GM19239 (cell line): ENCODE results near the gene MAP3K21.
A peak's percentile ranks its signal among the peaks of the same experiment; 100 is the strongest.

ENCODE experiments used
- DNase-seq: peaks from one replicate; pipeline ENCODE4 v3.0.0; 2011; ENCODE audit warnings: low spot score; ENCODE audit not compliant: insufficient read length
- FAIRE-seq: peaks from 2 replicates; lab custom pipeline; 2011; peaks lifted over from hg19 to GRCh38; lab: Jason Lieb, UNC

MAP3K21 gene

DNA sequence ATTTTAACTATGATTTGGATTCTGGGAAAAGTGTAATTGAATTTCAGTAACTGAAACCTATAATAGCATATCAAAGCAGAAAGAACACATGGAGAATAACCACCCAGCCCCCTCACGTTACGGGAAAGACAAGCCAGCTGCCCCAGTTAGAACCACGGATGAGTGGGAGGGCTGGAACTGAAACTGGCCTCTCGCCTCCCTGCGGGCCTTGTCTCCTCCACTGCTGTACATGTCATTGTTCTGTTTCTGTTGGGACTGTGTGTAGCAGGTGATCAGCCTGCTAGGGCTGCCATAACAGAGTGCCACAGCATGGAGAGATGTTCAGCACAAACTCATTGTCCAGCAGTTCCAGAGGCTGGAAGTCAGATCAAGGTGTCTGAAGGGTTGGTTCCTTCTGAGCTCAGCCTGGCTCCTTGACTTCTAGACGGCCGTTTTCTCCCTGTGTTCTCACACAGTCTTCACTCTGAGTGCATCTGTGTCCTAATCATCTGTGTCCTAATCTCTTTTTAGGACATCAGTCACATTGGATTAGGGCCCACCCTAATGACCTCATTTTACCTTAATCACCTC, 52.4 kb downstream of the MAP3K21 start:
- FAIRE-seq, result no peak
- no peak for DNase-seq

DNA sequence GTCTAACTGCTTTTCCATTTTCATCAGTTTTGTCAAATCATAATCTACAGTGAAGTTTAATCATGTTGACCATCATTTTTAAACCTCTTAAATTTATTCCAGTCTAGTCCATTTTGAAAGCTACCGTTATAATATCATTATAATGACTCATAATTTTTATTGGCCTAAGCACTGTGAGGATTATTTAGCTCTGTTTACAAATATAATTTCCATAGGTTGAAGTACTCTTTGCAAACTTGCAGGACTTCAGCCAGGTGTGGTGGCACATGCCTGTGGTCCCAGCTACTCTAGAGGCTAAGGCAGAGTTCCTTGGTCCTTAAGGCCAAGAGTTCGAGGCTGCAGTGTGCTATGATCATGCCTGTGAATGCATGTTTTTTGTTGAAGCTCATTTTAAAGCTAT, 54.3 kb downstream of the MAP3K21 start:
- DNase-seq (no peak), FAIRE-seq (no peak)

DNA sequence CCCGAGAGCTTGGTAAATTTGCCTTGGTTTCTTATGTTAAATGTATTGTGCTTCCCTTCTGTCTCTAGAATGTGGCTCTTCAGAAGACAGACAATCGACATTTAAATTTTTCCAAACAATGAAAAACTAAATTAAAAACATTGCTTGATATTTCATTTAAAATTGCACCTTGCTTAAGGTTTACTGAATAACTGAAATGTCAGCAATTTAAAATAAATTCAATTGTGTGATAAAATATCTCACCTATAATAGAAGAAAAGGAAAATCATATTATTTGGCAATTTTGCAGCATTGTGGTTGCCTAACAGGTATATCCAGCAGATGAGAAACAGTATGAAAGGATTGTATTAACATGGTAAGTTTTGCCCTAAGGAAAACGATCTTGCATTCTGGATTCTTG, 56.5 kb downstream of the MAP3K21 start:
- DNase-seq (no peak), FAIRE-seq (no peak)

DNA sequence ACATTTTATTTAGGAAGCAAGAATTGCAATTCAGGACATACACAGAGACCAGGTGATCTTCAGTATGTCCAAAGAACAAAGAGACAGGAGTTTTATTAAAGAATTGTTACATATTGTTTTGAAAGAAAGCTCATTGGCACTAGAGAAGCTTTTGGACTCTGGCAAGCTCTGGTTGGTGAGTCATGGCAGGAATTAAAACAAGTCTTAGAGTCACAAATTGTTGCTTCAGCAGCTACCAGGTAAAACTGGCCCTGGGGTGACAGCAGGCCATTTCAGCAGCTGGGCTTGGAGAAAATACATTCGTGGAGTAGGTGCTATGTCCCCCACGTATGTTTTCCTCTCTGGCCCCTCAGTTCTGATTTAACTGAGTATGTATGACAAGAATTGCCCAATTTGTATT, 58.8 kb downstream of the MAP3K21 start:
- FAIRE-seq (no peak), DNase-seq (no peak)

DNA sequence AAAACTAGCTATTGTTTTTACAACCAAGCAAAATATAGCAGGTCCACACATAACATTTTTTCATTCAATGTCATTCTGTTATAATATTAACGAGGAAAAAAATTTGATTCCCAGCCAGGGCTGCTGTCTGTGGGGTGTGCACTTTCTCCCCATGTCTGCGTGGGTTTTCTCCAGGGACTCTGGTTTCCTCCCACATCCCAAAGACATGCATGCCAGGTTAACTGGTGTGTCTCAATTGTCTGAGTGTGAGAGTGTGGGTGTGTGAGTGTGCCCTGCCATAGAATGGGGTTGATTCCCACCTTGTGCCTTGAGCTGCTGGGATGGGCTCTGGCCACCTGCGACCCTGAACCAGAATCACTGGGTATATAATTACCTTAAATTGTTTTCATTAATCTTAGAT, 60.1 kb downstream of the MAP3K21 start:
- DNase-seq, result no peak
- FAIRE-seq, result no peak

DNA sequence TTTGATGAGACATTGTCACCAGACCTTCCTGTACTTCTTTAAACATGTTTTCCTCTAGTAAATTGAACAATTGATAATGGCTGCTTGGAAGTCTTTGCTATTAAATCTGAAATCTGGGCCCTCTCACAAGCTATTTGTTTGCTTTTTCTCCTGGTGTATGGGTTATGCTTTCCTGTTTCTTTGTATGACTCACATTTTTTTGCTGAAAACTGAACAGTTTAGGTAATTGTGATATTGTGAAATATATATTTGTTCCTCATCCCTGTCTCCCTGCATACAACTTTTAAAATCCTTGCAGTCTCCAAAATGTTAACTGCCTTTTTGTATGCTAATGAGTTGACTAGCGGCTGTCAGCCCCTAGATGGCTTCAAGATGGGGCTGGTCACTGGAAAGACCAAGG, 61.6 kb downstream of the MAP3K21 start:
- no peak for FAIRE-seq
- DNase-seq, result no peak

DNA sequence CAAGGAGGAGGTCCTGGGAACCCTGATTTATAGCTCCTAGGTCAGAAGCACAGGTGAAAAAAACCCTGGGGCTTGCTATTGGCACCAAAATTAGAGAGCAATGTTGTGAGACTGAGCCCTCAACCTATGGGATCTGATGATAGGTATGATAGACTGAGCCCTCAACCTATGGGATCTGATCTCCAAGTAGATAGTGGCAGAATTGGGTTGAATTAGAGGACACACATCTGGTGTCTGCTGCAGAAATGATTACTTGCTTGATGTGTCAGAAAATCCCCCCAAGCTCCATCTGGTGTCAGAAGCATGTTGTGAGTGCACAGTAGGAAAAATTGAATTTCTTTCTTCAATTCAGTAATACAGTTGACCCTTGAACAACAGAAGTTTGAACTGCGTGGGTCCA, 62.4 kb downstream of the MAP3K21 start:
- FAIRE-seq, result no peak

DNA sequence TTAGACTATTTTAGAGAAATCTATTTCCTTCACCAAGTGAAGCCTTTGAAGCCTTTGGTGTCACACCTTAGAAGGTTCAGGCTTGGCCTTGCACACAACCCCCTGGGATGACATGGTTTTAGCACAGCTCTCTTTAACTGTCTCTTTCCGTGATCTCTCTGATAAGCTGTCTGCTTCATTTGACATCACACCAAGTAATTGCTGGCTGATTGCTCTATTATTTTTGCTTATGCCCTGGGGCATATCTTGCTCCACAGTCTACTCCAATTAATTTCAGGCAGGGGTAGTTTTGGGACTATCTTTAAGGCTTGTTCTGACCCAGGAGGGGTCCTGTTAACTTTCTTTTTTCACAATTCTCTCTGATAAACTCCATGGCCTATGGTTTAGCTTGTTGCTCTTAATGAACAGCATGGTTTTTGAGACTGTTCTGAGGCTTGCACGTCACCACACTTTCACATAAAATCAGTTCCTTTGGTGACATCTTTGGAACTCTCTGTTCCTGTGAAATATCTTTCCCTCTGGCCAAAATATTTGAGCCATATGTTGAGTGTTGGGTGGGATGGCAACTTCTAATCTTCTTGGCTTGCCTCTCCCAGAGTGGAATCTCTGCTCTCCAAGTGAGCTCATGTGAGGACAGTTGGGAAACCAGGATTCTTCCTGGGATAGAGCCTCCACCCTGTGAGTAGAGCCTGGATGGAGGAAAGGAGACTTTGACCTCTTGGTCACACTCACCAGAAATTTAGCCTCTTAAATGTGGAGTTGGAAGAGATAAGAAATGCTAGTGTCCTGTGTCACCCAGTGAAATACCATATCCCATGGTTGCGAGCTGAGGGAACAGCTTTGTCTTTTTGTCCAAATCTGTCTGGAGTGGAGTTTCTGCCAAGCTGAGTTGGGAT, 63.6 kb downstream of the MAP3K21 start:
- FAIRE-seq, result no peak
- no peak for DNase-seq

More for the DNA sequence above, 62.4 kb downstream of the MAP3K21 start:
- no peak for DNase-seq

DNA sequence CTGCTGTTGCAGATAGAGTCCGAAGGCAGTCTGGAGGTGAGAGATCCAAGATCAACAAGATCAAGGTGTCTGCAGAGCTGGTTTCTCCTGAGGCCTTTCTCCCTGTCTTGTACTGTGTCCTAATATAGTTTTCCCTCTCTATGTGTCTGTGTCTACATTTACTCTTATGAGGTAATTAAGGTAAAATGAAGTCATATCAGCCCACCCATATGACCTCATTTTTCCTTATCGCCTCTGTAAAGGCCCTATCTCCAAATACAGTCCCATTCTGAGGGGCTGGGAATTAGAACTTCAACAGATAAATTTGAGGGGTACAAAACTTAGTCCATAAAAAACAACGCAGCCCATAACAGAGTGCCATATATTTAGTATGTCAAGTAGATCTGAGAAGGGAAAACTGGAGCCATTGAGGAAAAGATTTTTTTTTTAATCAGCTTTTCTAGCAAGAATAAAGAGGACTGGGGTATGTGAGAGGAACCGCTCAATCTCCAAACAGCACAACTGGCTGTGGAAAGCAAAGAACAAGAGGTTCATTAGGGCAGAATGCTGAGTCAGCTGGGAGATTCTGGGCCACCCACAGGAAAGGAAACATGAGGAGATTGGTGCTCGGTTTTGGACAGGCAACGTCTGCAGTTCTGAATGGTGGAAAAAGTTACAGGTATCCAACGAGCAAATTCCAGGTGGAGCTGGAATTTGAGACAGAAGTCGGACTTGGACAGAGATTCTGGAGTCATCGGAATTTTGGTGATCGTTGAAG, 65.7 kb downstream of the MAP3K21 start:
- no peak for FAIRE-seq
- DNase-seq, result no peak

DNA sequence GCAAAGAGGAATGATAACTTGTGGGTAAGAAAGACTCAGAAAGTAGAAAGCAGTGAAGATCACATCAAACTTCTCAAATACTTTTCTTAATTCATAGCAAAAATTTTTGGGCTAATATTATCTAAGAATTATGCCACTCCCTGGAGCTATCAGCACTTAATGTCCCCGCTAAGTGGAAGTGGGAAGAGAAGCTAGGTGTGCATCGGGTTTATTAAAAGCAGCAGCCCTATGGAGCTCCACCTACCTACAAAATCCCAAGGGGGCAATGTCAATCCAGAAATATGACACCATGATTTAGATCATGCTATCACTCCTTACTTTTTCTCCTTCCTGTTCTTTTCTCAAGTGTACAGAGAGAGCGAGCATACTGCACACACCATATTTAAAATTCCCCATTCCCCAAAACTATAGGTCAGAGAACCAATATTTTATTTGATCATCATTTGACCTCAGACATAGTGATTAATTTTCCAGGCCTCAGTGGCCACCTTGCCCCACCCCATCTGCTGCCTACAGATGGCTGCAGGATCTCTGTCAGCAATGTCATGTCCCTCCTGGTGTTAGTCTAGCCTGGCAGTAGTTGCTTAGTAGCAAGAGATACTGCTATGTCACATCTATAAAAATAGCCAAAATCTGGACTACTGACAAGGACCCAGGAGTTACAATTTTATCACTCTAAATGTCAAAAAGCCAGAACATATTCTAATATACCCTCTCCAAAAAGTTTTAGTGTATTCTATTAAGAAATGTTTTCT, 66.6 kb downstream of the MAP3K21 start:
- FAIRE-seq (no peak), DNase-seq (no peak)

DNA sequence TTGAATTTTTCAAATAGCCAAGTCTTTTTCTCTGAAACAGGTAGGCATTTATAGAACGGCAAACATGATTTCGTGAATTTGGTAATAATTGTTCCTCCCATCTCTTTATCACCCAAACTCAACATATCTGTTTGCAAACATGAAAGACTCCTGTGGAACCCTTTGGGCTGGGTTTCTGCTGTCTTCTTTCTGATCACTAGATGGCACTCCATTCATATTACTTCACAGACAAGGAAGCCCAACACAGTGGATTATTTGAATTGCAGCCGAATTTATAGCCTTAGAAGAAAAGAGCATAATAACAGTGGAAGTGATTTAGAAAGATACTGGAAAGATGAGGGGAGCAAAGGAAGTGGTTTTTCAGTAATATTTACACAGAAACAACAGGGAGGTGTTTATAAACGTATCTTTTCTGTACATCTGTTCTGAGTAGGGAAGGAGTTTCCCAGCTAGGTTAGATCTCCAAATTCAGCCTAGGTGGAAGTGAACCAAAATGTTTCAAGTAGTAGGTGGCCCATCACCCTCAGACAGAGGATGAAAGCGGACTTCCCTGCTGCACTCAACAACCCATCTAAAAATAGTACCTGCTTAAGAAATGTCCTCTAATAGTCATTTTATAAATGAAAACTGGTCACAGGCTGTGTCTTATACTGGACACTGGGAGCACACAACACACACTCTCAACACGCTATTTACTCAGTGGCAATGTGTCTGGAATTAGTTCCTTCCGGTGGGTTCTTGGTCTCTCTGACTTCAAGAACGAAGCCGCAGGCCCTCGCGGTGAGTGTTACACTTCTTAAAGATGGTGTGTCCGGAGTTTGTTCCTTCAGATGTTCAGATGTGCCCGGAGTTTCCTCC, 67.6 kb downstream of the MAP3K21 start:
- FAIRE-seq (peak; percentile 79), DNase-seq (peak; percentile 17)

DNA sequence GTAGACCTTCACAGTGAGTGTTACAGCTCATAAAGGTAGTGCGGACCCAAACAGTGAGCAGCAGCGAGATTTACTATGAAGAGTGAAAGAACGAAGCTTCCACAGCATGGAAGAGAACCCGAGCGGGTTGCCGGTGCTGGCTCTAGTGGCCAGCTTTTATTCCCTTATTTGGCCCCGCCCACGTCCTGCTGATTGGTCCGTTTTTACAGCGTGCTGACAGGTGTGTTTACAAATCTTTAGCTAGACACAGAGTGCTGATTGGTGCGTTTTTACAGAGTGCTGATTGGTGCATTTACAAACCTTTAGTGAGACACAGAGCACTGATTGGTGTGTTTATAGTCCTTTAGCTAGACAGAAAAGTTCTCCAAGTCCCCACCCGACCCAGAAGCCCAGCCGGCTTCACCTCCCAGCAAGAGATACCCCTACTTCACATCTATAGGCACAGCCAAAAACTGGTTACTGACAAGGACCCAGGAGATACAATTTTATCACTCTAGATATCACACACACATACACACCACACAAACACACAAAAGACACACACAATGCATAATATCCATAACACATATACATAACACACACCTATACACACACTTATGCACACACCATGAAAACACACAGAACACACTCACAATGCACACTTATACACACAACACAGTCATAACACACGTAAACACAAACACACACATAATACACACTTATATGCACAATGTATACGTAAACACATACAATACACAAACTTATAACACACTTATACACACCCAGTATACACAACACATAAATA, 68.5 kb downstream of the MAP3K21 start:
- DNase-seq (no peak), FAIRE-seq (no peak)

DNA sequence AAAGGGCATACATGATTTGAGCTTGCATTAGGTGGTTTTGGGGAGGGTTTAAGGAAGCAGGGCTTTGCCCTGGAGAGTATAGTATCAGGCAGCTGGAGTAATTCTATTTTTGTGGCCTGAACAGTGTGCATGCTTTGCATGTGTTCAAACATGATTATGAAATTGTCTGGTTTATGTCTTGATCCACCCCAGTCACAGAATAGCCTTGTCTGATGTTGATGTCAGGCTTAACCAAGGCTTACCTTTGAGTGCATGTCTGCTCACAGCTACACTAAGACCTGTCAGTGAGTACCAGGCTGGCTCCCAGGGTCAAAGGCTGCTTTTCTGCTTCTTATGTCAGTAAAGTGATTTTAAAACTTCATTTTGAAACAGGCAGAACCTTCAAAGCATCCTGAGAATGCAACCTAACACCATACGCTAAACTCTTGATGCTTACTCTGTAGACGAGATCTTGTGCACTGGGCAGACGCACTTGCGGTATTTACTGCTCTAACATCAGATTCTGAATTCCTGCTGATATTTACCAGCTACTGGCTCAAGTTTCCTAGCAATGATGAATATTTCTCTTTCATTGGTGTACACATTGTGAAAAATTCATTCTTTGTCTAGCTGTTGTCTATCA, 78.9 kb downstream of the MAP3K21 start:
- FAIRE-seq, result no peak
- DNase-seq, result no peak

DNA sequence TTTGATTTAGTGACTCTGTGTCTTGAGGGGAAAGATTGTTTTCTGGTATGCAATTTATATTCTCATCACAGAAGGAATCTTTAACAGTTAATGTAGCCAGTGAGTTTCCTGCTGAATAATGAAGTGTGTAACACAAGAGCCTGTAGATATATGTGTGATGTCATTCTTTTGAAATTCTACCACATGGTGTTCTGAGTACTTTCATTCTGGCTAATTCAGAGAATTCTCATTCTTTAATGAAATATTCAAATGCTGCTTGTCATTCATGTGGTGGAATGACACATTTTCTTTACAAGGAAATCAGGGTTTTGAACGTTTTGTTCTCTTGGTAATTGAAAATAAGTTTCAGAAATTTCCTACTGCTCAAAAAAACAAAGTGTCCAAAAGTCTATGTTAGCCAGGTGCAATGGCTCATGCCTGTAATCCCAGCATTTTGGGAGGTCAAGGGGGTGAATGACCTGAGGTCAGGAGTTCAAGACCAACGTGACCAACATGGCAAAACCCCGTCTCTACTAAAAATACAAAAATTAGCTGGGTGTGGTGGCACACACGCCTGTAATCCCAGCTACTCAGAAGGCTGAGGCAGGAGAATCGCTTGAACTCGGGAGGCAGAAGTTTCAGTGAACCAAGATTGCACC, 79.6 kb downstream of the MAP3K21 start:
- DNase-seq, result no peak
- no peak for FAIRE-seq

DNA sequence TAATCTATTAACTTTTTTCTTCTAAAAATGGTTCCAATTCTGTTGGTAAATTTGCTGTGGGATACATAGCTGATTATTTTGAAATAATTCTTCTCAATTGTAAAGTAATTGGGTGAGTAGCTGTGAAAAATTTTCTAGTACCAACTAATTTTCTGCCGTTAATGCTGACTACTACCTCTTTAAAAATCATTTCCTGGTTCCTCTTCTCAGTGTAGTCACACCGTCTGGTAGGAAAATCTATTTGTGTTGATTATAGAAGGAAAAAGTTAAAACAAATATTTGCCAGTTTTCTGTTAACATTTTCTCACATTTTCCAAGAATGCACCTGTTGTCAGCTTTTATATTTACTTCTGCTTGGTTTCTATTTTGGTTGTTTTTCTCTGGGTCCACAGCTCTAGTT, 82.0 kb downstream of the MAP3K21 start:
- DNase-seq (no peak), FAIRE-seq (no peak)

DNA sequence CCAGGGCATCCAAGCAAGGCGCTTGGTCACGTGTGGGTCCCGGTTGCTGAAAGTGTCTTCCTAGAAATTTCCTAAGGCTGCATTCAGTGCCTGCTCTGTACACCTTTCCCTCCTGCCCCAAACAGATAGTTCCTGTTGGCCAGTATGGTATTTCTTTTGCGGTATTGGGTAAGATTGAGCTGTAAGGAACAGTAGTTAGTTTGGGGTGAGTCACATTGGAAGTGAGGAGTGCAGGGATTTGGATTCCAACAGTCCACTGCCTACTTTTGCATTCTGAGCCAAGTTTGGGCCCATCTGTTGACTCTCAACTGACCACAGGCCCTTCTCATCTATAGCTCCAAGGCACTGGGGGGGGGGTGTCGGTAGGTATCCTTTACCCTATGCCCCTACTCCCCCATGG, 83.4 kb downstream of the MAP3K21 start:
- DNase-seq, result no peak
- FAIRE-seq, result no peak

DNA sequence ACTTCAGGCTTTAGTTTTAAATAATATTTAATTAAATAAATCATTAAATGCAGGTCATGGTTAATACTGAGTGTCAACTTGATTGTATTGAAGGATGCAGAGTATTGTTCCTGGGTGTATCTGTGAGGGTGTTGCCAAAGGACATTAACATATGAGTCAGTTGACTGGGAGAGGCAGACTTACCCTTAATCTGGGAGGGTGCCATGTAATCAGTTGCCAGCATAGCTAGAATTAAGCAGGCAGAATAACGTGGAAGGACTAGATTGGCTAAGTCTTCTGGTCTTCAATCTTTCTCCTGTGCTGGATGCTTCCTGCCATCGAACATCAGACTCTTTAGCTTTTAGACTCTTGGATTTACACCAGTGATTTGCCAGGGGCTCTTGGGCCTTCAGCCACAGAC, 85.3 kb downstream of the MAP3K21 start:
- no peak for FAIRE-seq
- no peak for DNase-seq

DNA sequence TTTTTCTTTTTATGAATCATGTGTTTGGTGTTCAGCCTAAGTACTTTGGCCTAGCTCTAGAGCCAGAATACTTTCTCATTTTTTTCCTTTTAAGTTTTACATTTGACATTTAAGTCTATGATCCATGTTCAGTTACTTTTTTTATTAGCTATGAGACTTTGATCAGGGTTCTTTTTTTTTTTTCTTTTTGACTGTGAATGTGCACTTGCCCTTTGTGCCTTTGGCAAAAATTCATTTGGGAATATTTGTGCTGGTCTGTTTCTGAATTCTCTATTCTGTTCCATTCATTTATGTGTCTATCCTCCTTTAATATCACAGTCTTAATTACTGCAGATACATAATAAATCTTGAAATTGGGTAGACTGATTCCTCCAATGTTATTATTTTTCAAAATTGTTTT, 93.8 kb downstream of the MAP3K21 start:
- DNase-seq, result no peak
- no peak for FAIRE-seq
